Measurements from ENCODE around the gene CDC45. TPM values are rescaled to one million over a fixed set of nuclear protein-coding genes. Genes with fewer than 3 reads are reported as not detected.

Gene CDC45
- polyA plus RNA-seq, 1 donor = 4.9 TPM

DNA sequence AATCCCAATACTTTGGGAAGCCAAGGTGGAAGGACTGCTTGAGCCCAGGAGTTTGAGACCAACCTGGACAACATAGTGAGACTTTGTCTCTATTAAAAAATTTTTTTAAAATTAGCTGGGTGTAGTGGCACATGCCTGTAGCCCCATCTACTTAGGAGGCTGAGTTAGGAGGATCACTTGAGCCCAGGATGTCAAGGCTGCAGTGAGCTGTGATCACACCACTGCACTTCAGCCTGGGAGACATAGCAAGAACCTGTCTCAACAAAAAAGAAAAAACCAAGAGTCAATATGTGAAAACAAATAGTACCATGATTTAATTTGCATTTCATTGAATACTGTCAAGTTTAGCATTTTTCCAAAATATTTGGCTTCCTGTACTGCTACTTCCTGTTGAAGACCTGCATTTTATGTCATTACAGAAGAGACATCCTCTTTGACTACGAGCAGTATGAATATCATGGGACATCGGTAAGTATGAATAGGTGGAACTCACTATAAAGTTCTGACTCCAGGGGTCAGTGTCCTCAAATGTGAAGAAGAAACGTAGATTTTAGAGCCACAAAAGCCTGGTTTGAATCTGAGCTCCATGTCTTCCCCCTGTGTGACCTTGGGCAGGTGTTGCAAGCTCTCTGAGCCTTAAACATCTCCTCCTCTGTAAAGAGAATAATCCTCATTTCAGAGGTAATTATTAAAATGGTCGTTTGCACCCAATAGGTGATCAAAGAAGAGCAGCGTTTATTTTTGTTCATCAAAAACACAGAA, 16.0 kb downstream of the CDC45 start:
- DNase-seq (ENCODE audit: low read depth) = no peak

DNA sequence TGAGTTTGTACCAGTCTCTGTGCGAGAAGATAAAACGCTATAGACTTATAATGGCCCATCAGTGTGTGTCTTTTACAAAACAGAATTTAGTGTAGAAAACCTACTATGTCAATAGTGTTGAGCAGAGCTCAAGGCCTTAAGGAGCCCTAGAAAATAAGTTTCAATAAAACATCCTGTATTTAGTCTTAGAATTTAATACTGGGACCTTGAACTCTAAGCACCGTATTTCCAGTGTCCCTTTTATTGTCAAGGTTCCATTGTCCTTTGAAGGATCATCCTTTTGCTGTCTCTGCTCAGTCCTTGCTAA, 16.6 kb downstream of the CDC45 start:
- no peak for DNase-seq (ENCODE audit: low read depth)

DNA sequence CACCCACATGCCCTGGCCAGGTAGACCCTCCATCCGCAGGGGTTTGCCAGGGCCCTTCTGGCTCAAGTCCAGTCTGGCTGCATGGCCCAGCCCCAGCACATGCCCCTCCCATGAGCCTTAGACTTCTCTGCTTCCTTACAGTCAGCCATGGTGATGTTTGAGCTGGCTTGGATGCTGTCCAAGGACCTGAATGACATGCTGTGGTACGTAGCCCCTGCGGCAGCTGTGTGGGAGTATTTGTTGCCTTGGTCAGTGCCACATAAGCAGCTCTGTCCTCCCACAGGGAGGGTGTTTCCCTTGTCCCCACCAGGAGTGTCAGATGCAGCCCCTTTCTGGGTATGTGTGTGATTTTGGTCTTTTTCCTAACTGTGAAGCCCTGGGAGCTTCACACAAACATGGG, 17.5 kb downstream of the CDC45 start:
- DNase-seq (ENCODE audit: low read depth) = no peak

DNA sequence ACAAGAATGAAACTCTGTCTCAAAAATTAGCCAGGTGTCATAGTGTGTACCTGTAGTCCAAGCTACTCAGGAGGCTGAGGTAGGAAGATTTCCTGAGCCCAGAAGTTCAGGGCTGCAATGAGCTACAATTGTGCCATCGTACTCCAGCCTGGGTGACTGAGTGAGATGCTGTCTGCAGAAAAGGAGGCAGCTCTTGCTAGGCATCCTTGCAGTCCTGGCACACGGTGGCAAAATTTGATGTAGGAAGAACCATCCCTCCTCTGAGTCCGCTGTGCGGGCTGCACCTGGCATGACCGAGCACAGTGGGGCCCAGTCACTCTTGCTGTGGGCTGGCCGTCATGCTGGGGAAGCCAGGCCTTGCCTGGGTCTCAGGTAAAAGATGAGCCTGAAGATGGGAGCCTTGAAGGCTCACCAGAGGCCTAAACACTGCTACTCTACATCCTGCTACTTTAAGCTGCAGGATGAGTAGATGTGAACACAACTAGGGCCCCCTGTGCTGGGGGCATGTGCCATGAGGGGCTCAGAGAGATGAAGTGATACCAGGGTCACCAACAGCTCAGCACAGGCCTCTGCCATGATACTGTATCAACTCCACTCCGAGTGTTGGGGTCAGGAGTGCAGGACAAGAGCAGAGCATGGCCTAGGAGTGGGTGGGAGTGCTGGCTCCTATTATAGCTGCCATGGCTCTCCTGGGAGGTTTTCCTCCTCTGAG, 18.6 kb downstream of the CDC45 start:
- no peak for DNase-seq (ENCODE audit: low read depth)

DNA sequence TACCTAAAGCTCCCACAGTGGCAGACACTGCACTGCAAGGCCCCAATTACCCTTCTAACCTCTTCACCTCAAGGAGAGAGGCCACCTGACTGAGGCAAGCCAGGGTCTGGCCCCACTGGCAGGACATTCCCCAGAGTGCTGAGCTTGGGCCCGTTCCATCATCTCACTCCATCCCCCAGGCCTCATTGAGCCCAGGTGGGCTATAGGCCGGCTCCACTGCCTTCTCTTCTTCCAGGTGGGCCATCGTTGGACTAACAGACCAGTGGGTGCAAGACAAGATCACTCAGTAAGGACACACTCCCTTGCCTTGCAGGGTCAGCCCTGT, 19.1 kb downstream of the CDC45 start:
- DNase-seq (ENCODE audit: low read depth) = no peak

DNA sequence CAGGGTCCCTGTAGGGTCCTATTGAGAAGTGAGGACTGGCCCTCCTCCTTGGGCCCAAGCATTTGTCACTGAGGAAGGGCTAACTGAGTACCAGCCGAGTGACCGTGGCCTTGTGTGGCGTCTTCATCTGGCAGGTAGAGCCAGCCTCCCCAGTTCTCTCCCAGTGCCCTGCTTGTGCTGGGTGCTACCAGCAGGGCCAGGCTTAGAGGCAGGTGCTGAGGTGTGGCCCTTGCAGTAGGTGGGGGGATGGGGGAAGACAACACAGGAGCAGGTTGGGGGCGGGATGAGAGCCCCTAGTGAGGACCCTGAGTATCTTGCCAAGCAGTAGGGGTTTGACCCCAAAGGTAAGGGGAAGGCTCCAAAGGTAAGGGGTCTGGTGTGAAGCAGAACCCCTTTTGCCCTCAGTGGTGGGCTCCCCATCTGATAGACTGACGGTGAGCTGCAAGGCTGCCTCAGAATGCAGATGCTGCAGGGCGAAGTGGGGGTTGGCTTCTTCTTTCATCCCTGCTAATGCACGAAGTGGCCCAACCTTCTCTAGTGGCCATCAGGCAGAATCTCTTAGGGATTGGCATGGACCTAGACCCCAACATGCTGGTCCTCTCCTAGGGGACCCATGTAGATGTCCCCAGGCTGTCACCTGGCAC, 19.6 kb downstream of the CDC45 start:
- DNase-seq (ENCODE audit: low read depth) = no peak

DNA sequence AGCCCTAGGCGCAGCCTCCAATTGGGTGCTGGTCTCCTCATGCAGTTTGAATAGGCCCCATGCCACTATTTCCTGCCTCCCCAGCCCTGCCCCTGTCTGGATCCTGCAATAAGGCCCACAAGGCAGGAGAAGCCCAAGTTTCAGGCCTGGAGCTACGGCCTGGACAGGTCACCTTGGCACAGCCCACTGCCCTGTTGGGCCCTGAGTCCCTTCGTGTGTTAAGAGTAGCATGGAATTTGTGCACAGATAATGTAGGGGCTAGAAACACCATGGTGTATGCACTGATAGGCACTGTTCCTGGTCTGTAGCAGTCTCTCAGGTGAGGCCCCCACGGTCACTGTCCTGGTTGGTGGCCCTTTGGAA, 20.1 kb downstream of the CDC45 start:
- DNase-seq (ENCODE audit: low read depth) = no peak

DNA sequence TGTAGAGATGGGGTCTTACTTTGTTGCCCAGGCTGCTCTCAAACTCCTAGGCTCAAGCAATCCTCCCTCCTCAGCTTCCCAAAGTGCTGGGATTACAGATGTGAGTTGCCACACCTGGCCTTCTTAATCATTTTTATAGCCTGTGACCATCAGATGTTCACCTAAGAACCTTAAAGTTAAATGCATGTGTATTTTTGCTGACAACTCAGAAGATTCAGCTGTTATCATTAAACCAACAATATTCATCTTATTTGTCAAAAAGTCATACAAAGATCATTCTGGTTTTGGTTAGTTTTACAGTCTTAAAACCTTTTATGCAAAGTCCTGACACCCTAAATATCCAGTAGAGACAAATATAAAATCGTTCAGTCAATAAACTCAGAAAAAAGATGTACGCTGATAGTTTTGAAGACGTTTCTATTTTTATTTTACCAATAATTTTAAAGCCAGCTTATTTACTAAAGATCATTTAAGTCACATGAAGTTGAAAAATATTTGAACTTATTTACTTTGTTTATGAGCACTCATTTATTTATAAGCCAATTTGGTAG, 22.3 kb downstream of the CDC45 start:
- no peak for DNase-seq (ENCODE audit: low read depth)

DNA sequence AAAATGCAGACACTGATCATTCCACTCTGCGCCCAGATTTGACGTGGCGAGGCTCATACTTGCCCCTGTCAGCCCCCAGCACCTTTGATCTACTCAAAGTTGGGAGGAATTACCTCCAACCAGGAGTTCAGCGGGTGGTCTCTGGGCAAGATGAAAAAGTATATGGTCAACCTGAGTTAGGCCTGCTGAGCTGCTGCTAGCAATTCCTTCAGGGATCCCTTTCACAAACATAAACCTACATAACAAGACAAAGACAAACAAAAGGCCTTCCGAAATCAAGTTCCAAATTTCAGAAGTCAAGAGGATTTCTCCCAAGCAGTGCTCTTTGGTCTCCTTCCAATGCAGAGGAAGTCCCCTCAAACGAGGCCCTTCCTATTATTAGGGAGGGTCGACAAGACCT, 23.6 kb downstream of the CDC45 start:
- no peak for DNase-seq (ENCODE audit: low read depth)

DNA sequence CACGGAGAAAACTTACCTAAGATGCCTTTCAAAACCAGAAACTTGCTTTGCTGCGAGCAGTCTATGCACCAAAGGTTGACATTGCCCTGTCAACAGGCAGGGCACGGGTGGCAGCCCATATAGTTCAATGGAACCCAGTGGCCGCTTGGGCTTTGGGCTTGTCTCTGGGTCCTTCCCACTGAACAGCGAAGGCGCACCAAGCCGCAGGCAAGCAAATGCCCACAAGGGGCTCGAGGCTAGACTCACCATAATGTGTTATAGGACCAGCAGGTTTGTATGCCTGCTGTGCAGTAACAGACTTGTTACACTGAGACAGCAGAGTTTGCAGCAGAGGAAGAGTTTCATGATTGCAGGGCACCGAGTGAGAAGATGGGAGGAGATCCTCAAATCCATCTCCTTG, 24.1 kb downstream of the CDC45 start:
- no peak for DNase-seq (ENCODE audit: low read depth)

DNA sequence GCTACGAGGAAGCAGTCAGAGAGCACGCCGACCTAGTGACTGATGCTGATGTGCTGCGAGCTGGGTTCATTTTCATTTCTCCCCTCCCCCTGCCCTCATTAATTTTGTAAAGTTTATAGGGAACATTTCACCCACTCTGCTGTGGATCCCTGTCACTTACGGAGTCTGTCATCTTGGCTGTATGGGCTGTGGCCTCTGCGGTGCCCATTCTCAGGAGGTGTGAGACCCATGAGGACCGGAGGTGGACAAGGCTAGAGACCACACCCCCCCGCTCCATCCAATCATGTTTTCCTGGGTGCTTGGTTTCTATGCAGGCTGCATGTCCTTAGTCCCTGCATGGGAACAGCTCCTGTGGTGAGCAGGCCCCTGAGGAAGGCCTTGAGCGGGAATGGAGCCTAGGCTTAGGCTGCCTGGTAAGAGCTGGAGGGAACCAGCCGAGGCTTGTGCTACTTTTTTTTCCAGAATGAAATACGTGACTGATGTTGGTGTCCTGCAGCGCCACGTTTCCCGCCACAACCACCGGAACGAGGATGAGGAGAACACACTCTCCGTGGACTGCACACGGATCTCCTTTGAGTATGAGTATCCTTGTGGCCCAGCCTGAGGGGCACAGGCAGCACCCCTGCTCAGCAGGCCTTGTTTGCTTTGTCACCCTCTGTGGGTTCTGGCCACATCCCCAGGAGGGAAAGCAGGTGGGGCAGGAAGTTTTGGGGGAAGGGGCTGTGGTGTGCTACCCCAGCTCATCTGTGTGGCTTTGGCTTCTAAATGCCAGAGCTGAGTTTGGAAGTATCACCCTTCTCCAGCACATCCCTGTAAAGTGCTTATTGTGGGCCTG, 25.4 kb downstream of the CDC45 start:
- DNase-seq (ENCODE audit: low read depth) = no peak

DNA sequence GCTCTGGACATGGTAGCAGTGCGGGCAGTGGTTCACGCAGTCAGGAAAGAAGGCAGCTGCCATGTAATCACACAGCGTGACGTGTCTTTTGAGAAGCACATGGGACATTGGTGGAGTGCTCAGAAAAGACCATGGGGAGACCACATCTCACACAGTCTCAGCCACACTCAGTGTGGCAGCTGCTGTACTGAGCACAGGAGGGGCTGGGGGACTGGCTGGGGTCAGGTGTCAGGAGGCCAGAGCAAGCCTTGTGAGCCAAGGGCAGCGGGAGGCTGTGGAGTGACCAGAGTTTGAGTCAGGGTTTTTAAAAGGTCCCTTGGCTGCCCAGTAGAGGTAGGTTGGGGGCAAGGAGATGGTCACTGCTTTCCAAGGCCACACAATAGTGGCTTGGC, 26.0 kb downstream of the CDC45 start:
- DNase-seq (ENCODE audit: low read depth) = no peak

DNA sequence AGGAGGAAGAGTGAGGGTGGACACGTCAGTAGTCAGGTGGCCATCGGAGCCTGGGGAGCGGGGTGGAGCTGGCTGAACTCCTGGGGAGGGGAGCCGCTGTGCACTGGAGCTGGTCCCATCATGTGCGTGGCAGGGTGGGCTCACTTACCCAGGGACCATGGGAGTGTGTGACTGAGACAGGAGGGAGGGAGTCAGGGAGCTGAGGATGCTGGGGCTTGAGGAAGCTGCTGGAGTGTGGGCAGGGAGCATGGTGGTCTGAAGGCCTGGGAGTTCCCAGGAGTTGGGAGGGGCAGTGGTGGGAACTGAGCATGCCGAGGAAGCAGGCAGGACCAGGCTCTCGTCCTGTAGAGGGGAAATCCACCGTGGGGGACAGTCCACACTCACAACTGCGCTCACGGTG, 26.5 kb downstream of the CDC45 start:
- DNase-seq (ENCODE audit: low read depth) = no peak

DNA sequence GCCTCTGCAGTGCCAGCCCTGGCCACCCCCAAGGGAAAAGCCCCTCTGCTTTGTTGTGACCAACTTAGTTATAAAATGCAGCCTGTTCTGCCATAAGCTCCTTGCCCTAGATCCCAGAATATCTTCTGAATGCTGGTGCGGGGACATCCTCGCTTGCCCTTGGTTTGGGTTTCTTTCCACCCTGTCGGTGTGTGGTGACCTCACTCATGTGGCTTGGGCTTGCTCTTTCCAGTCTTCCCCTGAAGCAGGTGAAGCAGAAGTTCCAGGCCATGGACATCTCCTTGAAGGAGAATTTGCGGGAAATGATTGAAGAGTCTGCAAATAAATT, 27.8 kb downstream of the CDC45 start:
- no peak for DNase-seq (ENCODE audit: low read depth)

DNA sequence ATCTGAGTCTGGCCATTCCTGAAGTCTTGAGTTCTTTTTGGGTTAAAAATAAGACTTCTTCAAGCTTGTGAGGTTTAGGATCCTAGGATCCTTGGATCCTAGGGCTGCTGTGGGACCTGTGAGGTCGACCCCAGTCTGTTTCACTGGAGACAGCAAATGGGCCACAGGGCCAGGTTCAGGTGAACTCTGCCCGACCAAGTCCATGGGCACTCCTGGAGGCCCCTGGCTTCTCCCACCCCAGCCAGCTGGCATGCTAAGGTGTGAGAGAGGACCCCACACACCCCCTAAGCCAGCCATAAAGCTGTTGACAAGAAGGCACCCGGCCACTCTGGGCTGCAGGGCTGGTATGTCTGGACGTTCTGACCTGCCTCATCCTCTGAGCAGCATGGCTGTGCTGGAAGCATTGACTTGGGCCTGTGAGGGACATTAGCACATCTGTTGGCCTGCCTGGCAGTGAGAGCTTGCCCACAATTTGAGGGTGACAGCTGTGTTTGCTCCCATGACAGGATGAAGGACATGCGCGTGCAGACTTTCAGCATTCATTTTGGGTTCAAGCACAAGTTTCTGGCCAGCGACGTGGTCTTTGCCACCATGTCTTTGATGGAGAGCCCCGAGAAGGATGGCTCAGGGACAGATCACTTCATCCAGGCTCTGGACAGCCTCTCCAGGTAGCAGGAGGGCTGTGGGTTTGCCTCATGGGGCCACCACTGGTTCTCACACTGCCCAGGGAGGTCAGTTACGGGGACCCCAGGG, 28.5 kb downstream of the CDC45 start:
- no peak for DNase-seq (ENCODE audit: low read depth)

DNA sequence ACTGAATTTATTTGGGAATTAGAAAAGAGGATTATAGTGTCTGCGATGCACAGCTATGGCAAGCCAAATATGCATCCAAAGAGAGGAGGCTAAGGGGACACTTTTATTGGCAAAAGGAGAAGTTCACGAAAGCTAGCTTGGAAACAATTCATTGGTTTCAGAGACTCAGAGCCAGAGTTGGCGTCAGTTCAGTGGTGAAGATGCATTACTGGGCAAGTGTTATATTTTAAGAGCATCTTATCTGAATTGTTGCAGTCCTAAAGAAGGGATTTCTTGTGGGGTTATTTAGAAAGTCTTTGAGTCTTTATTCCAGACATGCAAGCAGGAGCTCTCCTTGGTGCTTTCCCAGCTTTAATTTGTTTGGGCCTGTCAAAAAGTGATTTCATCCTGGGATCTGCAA, 29.5 kb downstream of the CDC45 start:
- DNase-seq (ENCODE audit: low read depth) = no peak

DNA sequence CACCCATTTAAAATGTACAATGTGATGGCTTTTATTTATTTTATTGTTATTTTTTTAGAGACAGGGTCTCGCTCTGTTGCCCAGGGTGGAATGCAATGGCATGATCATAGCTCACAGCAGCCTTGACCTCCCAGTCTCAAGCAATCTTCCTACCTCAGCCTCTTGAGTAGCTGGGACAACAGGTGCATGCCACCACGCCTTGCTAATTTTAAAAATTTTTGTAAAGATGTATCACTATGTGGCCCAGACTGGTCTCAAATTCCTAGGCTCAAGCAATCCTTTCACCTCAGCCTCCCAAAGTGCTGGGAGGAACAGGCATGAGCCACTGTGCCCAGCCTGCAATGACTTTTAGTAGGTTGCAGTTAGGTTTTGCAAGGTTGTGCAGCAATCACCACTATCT, 30.2 kb downstream of the CDC45 start:
- DNase-seq (ENCODE audit: low read depth) = no peak

DNA sequence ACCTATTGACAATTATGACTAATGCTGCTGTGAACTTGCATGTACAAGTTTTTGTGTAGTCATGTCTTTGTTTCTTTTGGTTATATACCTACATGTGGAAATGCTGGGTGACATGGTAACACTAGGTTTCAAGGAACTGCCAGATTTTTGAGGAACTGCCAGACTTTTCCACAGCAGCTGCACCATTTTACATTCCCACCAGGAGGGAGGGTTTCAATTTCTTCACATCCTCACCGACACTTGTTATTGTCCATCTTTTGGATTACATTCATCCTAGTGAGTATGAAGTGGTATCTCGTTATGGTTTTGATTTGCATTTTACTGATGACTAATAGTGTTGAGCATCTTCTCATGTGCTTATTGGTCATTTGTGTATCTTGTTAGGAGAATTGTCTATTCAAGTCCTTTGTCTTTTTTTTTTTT, 31.2 kb downstream of the CDC45 start:
- DNase-seq (ENCODE audit: low read depth) = no peak

DNA sequence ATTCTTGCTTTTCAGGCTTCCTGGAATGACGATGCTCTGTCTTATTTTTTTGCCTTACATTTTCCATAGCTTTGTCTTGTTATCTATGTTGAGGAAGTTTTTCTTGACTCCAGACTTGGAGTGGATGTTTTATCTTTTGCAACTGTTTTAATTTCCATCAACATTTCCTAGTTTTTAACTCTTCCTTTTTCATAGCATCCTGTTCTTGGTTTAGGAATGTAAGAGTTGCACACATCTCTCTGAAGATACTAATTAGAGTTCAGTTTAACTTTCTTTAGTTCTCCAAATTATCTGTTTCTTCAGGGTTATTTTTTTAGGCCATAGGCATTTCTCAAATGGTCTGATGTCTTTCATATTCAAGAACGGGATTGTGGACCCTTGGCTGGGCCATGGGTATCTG, 34.1 kb downstream of the CDC45 start:
- no peak for DNase-seq (ENCODE audit: low read depth)

DNA sequence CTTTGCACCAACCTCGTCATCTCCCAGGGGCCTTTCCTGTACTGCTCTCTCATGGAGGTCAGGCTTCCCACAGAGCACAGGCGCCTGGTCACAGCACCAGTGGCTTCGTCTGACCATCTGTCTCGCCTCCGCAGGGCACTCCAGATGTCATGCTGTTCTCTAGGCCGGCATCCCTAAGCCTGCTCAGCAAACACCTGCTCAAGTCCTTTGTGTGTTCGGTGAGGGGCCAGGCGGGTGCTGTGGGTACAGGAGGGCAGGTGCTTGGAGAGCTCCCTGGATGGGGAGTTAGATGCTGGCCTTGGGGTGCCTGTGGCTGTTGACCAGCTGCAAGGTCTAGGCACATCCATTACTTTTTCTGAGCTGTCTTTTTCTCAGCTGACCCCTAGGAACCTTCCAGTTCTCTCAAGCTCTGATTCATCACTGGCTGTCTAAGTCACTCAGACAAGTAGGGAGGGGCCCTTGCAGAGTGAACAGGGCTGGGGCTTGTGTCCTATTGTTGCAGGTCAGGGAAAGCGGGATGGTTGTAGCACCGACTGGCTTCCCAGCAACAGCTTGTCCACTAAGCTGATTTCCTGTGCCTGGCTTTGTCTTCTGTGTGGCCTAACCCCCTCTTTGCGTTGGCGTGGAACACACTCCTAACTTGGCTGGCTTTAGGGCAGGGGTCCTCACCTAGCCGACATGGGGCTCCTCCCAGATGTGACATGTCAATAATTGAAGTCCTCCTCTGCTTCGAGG, 35.3 kb downstream of the CDC45 start:
- no peak for DNase-seq (ENCODE audit: low read depth)

Data from forelimb muscle (tissue), 1 donor.